Activated T-cell treated with anti-CD3 and anti-CD28 coated beads, Interleukin-2, amount 50 U/mL, for 48 hours (primary cell): ENCODE measurements around the gene KCNK15.
A peak's percentile ranks its signal among the peaks of the same experiment; 100 is the strongest.

ENCODE experiments used
- DNase-seq, 2 experiments: peaks; one replicate each; pipeline ENCODE4 v3.0.0-alpha.2; 2020

The KCNK15 gene

DNA sequence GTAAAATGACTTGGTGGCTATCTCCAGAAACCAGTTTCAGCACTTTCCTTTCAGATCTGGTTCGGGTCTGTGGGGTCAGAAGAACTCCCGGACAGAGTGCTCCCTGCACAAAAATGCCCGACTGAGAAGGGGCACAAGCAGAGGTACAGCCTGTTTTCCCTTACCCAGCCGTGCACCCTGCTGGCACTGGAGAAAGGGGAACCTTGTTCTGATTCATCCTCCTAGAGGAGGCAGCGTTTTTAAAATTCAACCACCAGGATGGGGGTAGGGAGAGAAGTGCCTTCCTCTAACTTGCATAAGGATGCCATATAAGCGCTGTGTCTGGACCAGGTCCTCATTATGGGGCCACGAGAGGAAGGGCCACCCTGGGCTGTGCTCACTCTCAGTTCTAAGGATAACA is 47.1 kb downstream of the KCNK15 start:
- DNase-seq, result no peak

- DNase-seq, result no peak
Observed at GRCh38 chr20:44795836-44796235, 50.2 kb downstream of the KCNK15 start.

GRCh38 chr20:44796311-44796710 is 50.6 kb downstream of the KCNK15 start:
- no peak for DNase-seq

DNA sequence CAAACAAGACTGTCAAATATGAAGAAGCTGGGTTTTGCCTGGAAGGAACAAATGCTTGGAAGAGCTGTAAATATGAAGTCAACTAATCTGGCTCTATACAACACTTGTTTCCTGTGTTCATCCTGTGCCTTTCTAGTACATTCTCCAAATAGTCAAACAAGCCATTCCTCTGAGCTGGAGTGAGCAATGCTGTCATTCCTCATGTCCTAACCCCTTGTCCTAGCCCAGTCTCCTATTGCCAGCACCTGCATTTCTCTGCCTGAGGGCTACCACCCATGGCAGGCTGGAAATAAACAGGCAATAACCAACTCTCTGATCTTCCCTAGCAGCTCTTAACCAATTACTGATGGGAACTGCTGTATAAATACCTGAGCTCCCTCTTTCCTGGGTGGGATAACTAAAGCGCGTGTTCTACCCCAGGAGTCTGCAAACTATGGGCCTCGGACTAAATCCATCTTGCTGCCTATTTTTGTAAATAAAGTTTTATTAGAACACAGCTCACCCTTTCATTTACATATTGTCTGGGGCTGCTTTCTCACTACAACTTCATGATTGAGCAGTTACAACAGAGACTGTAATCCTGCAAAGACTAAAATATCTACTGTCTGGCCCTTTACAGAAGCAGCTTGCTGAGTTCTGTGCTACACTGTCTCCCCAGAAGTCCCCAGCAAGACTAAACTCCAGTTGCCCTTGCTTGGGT is 51.2 kb downstream of the KCNK15 start:
- no peak for DNase-seq

- DNase-seq, result no peak
Observed at GRCh38 chr20:44799691-44800090, 54.0 kb downstream of the KCNK15 start.

DNA sequence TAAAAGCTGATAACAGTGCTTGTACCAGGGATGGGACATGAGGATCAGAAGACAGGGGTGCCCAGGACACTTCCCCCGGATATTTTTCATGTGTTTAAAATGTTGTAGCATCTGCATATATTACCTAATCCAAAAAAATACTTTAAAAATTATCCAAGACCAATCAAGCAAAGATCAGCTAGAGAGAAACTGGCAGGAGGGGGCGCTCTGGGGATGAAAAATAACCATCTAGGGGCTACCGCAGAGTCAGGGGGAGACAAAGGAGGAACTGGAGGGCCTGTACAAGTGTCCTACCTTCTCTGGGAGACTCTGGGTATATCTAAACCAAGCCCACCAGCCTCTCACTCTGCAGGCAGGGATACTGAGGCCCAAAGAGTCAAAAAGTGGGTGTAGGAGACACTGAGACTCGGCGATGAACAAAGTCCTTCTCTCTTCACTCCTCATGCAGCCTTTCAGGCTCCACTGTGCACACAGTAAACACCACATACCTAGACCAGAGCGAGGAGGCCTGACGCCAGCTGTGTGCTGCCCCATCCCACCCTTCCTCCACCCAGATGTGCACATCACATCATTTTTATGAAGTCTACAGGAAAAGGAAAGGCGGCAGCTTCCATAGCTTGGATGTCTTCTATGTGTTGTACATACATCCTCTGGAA is 54.9 kb downstream of the KCNK15 start:
- DNase-seq, result peak; percentile 28 to 37
